ENCODE results near the gene TESK2. TPM values are rescaled to one million over a fixed set of nuclear protein-coding genes. Genes with fewer than 3 reads are reported as not detected.

The TESK2 gene
- total RNA-seq, 1 donor from 2014 or later: 8.2 TPM

- Histone ChIP-seq H3K27ac (no peak overlapping the region), H3K36me3 (no peaks in the 10 kb centered on the region), H3K27me3 (ENCODE audit: low read depth) (no peaks in the 10 kb centered on the region), H3K9me3 (no peaks in the 10 kb centered on the region), H3K4me3 (no peak overlapping the region), H3K4me1 (no peaks in the 10 kb centered on the region)
- ATAC-seq (no peak), DNase-seq (no peak)
- TF ChIP-seq CTCF (IDR thresholded peaks at IDR 0.05): no peak
- intact Hi-C loops (cut with DNase I): no loop called here
Observed at GRCh38 chr1:45411510-45411899, 79.5 kb downstream of the TESK2 start.

- no peak for ATAC-seq
- no peaks in the 10 kb centered on the region for H3K27me3 ChIP-seq (ENCODE audit: low read depth)
- no peak for TF ChIP-seq CTCF (IDR thresholded peaks at IDR 0.05)
- H3K36me3 ChIP-seq: no peaks in the 10 kb centered on the region
- H3K4me1 ChIP-seq: no peaks in the 10 kb centered on the region
- DNase-seq: no peak
- intact Hi-C loops (cut with DNase I): no loop called here
- H3K27ac ChIP-seq: no peak overlapping the region
- no peaks in the 10 kb centered on the region for H3K9me3 ChIP-seq
- H3K4me3 ChIP-seq: no peak overlapping the region
Observed at GRCh38 chr1:45410850-45411509, 80.0 kb downstream of the TESK2 start.

- no peaks in the 10 kb centered on the region for H3K36me3 ChIP-seq
- H3K27me3 ChIP-seq (ENCODE audit: low read depth): no peaks in the 10 kb centered on the region
- no peak for TF ChIP-seq CTCF (IDR thresholded peaks at IDR 0.05)
- no peak overlapping the region for H3K27ac ChIP-seq
- ATAC-seq: no peak
- DNase-seq: no peak
- H3K4me3 ChIP-seq: no peak overlapping the region
- no peaks in the 10 kb centered on the region for H3K9me3 ChIP-seq
- intact Hi-C loops (cut with DNase I): no loop called here
- no peaks in the 10 kb centered on the region for H3K4me1 ChIP-seq
Observed at GRCh38 chr1:45409276-45409675, 81.7 kb downstream of the TESK2 start.

- Histone ChIP-seq H3K36me3 (no peaks in the 10 kb centered on the region), H3K9me3 (no peaks in the 10 kb centered on the region), H3K4me1 (no peaks in the 10 kb centered on the region), H3K4me3 (no peak overlapping the region), H3K27me3 (ENCODE audit: low read depth) (no peaks in the 10 kb centered on the region), H3K27ac (no peak overlapping the region)
- intact Hi-C loops (cut with DNase I): no loop called here
- DNase-seq (no peak), ATAC-seq (peak in 1 of 2 donors; percentile 53)
- TF ChIP-seq CTCF (IDR thresholded peaks at IDR 0.05): no peak
Observed at GRCh38 chr1:45407629-45408287, 83.2 kb downstream of the TESK2 start.

GRCh38 chr1:45405636-45406035 is 85.3 kb downstream of the TESK2 start:
- no peaks in the 10 kb centered on the region for H3K4me1 ChIP-seq
- intact Hi-C loops (cut with DNase I): no loop called here
- TF ChIP-seq CTCF (IDR thresholded peaks at IDR 0.05): no peak
- no peaks in the 10 kb centered on the region for H3K36me3 ChIP-seq
- DNase-seq (no peak), ATAC-seq (no peak)
- H3K4me3 ChIP-seq: no peak overlapping the region
- no peaks in the 10 kb centered on the region for H3K9me3 ChIP-seq
- no peaks in the 10 kb centered on the region for H3K27me3 ChIP-seq (ENCODE audit: low read depth)
- no peak overlapping the region for H3K27ac ChIP-seq
